ENCODE data around the gene NARF. TPM values are rescaled to one million over a fixed set of nuclear protein-coding genes. Genes with fewer than 3 reads are reported as not detected.

The NARF gene
- polyA plus RNA-seq, 1 donor (not counting 4 experiments of a cell fraction or from before 2014, with no cell fraction given), result 36.8 TPM

GRCh38 chr17:82441691-82442487 is 16.7 kb upstream of the NARF start:
- dilution Hi-C loops (cut with MboI; ENCODE audit: extremely low pct_ligation_motif_present, low sequenced_read_pairs), result no loop called here
- H3K36me3 ChIP-seq (ENCODE audit: control insufficient read depth in 2 of 2, extremely low read depth in 1 of 2, insufficient read depth in 2 of 2, low read length in 2 of 2), result peaks cover 7 to 14% of the 10 kb centered on the region in 2 experiments
- no peaks in the 10 kb centered on the region for H3K9me3 ChIP-seq (ENCODE audit: control insufficient read depth, low read depth, low read length)

DNA sequence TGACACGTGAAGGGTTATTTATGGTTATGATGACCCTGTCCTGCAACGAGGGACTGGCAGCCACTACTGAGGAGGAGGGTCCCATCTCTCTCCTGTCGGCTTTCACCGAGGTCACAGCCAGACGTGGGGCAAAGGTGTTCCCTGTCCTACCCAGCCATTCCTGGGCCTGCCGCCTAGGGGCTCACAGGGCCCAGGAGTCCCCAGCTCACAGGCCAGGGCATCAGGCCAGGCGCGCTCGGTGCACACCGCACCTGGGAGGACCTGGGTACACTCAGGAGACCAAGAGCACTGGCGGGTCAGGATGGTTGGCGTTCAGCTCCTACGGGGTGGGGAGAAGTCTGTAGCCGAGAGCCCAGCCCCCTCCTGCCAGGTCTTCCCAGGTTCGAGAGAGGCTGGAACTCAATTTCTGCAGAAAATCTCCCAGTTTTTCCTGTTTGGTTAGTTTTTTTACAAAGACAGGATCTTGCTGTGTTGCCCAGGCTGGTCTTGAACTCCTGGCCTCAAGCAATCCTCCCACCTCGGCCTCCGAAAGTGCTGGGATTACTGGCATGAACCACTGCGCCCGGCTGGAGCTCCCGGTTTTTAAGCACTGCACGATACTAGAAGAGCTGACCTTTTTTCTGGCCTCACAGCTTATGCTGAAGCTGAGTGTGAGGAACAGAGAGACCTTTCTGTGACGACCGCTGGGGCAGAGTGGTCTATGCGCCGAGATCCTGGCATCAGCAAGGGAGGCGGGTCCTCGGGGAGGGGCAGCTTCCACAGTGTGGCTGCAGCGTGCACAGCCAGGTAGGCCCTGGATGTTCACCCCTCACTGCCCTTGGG is 15.7 kb upstream of the NARF start:
- no peak for FAIRE-seq
- H3K4me3 ChIP-seq (ENCODE audit: control insufficient read depth in 2 of 3, extremely low read depth in 1 of 3, insufficient read depth in 2 of 3, low read depth in 1 of 3, low read length in 3 of 3), result no peak overlapping the region

More at GRCh38 chr17:82441691-82442487, 16.7 kb upstream of the NARF start:
- no peak overlapping the region for H3K4me2 ChIP-seq (ENCODE audit: control insufficient read depth, extremely low read depth, insufficient read depth, low read depth, low read length)
- TF ChIP-seq, protein P1, sequence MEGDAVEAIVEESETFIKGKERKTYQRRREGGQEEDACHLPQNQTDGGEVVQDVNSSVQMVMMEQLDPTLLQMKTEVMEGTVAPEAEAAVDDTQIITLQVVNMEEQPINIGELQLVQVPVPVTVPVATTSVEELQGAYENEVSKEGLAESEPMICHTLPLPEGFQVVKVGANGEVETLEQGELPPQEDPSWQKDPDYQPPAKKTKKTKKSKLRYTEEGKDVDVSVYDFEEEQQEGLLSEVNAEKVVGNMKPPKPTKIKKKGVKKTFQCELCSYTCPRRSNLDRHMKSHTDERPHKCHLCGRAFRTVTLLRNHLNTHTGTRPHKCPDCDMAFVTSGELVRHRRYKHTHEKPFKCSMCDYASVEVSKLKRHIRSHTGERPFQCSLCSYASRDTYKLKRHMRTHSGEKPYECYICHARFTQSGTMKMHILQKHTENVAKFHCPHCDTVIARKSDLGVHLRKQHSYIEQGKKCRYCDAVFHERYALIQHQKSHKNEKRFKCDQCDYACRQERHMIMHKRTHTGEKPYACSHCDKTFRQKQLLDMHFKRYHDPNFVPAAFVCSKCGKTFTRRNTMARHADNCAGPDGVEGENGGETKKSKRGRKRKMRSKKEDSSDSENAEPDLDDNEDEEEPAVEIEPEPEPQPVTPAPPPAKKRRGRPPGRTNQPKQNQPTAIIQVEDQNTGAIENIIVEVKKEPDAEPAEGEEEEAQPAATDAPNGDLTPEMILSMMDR (optimal IDR thresholded peaks at IDR 0.05 in 1 of 3, IDR thresholded peaks at IDR 0.05 in 1 of 3, conservative IDR thresholded peaks at IDR 0.05 in 1 of 3; ENCODE audit: extremely low read depth in 1 of 3, insufficient read depth in 2 of 3, low read length in 3 of 3), result no peak
- TF ChIP-seq EZH2 (IDR thresholded peaks at IDR 0.05; ENCODE audit: low read length), result no peak
- H3K79me2 ChIP-seq (ENCODE audit: control insufficient read depth, insufficient read depth, low read length), result no peaks in the 10 kb centered on the region
- H3K27me3 ChIP-seq (ENCODE audit: control insufficient read depth, extremely low read depth, insufficient read depth, low read length), result no peaks in the 10 kb centered on the region
- no peak overlapping the region for H2AFZ ChIP-seq (ENCODE audit: control insufficient read depth, low read length)
- H3K27ac ChIP-seq (ENCODE audit: control insufficient read depth, insufficient read depth, low read length), result no peak overlapping the region
- no peak for FAIRE-seq
- H3K4me3 ChIP-seq (ENCODE audit: control insufficient read depth in 2 of 3, extremely low read depth in 1 of 3, insufficient read depth in 2 of 3, low read depth in 1 of 3, low read length in 3 of 3), result no peak overlapping the region
- no peaks in the 10 kb centered on the region for H4K20me1 ChIP-seq (ENCODE audit: control insufficient read depth, extremely low read depth, insufficient read depth, low read length)
- H3K4me1 ChIP-seq (ENCODE audit: control insufficient read depth, extremely low read depth, insufficient read depth, low read length), result no peaks in the 10 kb centered on the region
- H3K9ac ChIP-seq (ENCODE audit: control insufficient read depth, extremely low read depth, insufficient read depth, low read length), result no peak overlapping the region
- no peak for DNase-seq (ENCODE audit: low read depth, low spot score)
- no peaks in the 10 kb centered on the region for H3K9me1 ChIP-seq (ENCODE audit: control insufficient read depth, extremely low read depth, insufficient read depth, low read length)

More for the DNA sequence above, 15.7 kb upstream of the NARF start:
- peaks cover 7 to 14% of the 10 kb centered on the region in 2 experiments for H3K36me3 ChIP-seq (ENCODE audit: control insufficient read depth in 2 of 2, extremely low read depth in 1 of 2, insufficient read depth in 2 of 2, low read length in 2 of 2)
- no peaks in the 10 kb centered on the region for H3K79me2 ChIP-seq (ENCODE audit: control insufficient read depth, insufficient read depth, low read length)
- dilution Hi-C loops (cut with MboI; ENCODE audit: extremely low pct_ligation_motif_present, low sequenced_read_pairs), result no loop called here
- no peak overlapping the region for H3K9ac ChIP-seq (ENCODE audit: control insufficient read depth, extremely low read depth, insufficient read depth, low read length)
- TF ChIP-seq, protein P1 (optimal IDR thresholded peaks at IDR 0.05 in 1 of 3, IDR thresholded peaks at IDR 0.05 in 1 of 3, conservative IDR thresholded peaks at IDR 0.05 in 1 of 3; ENCODE audit: extremely low read depth in 1 of 3, insufficient read depth in 2 of 3, low read length in 3 of 3), result no peak
- no peak for TF ChIP-seq EZH2 (IDR thresholded peaks at IDR 0.05; ENCODE audit: low read length)
- H3K9me3 ChIP-seq (ENCODE audit: control insufficient read depth, low read depth, low read length), result no peaks in the 10 kb centered on the region
- H3K4me1 ChIP-seq (ENCODE audit: control insufficient read depth, extremely low read depth, insufficient read depth, low read length), result no peaks in the 10 kb centered on the region
- H3K9me1 ChIP-seq (ENCODE audit: control insufficient read depth, extremely low read depth, insufficient read depth, low read length), result no peaks in the 10 kb centered on the region
- H3K4me2 ChIP-seq (ENCODE audit: control insufficient read depth, extremely low read depth, insufficient read depth, low read depth, low read length), result no peak overlapping the region
- no peaks in the 10 kb centered on the region for H3K27me3 ChIP-seq (ENCODE audit: control insufficient read depth, extremely low read depth, insufficient read depth, low read length)
- no peak for DNase-seq (ENCODE audit: low read depth, low spot score)
- H4K20me1 ChIP-seq (ENCODE audit: control insufficient read depth, extremely low read depth, insufficient read depth, low read length), result no peaks in the 10 kb centered on the region
- no peak overlapping the region for H2AFZ ChIP-seq (ENCODE audit: control insufficient read depth, low read length)
- H3K27ac ChIP-seq (ENCODE audit: control insufficient read depth, insufficient read depth, low read length), result no peak overlapping the region

All from keratinocyte (primary cell).